BJ (cell line): ENCODE measurements around the gene GPR146. TPM values are rescaled to one million over a fixed set of nuclear protein-coding genes. Genes with fewer than 3 reads are reported as not detected.

Source experiments
- CTCF ChIA-PET: fragments of 350-600 bp; formaldehyde crosslinking; extraction: SDS; loops from one replicate; lab custom pipeline; 2021; ENCODE audit warnings: antibody characterized with exemption, inconsistent platforms; lab: Yijun Ruan, JAX
- POLR2A ChIA-PET: fragments of 300-600 bp; sonication (Branson Sonifier 250); formaldehyde crosslinking; extraction: SDS; loops from one replicate; lab custom pipeline; 2021; ENCODE audit warnings: antibody characterized with exemption; lab: Charles Lee
- DNase-seq: peaks from one replicate; pipeline ENCODE4 v3.0.0-alpha.2; 2011; ENCODE audit warnings: low read depth
- H3K27me3 ChIP-seq: 2 replicates; pipeline ENCODE4 v1.6.0; 2011; ENCODE audit warnings: low read length; ENCODE audit not compliant: control insufficient read depth, insufficient read depth
- H3K36me3 ChIP-seq: 2 replicates; pipeline ENCODE4 v1.5.1; 2011; ENCODE audit warnings: low read length; ENCODE audit not compliant: control insufficient read depth, insufficient read depth
- H3K4me3 ChIP-seq: 2 replicates; pipeline ENCODE4 v1.5.1; 2011; ENCODE audit warnings: low read depth, mild to moderate bottlenecking, control low read depth, low read length
- CTCF ChIP-seq: IDR thresholded peaks from 2 replicates; pipeline ENCODE4 v1.5.1; 2011; ENCODE audit warnings: low read depth, mild to moderate bottlenecking, control low read depth, inconsistent platforms, low read length, moderate library complexity; ENCODE audit not compliant: insufficient read depth
- polyA plus RNA-seq: library from polyadenylated mRNA; depleted of rRNA; stranded (reverse); fragments of >200 nt; gene quantifications from 2 replicates; pipeline ENCODE4 v1.2.3, GENCODE V29; 2011

The GPR146 gene
- polyA plus RNA-seq, 1 experiment, result 4.5 TPM

GRCh38 chr7:1050956-1051690, 6.8 kb downstream of the GPR146 start:
- H3K27me3 ChIP-seq, result no peaks in the 10 kb centered on the region
- ChIA-PET POLR2A (no interaction called here), CTCF (interaction anchor here (1.1 to 4.2 kb wide), 3 partner anchors 14 to 57 kb away, joined by 3 to 33 read pairs (median 18); no protein-coding TSS in a partner anchor)
- DNase-seq, result no peak
- H3K4me3 ChIP-seq, result no peak overlapping the region
- no peaks in the 10 kb centered on the region for H3K36me3 ChIP-seq
- no peak for TF ChIP-seq CTCF

DNA sequence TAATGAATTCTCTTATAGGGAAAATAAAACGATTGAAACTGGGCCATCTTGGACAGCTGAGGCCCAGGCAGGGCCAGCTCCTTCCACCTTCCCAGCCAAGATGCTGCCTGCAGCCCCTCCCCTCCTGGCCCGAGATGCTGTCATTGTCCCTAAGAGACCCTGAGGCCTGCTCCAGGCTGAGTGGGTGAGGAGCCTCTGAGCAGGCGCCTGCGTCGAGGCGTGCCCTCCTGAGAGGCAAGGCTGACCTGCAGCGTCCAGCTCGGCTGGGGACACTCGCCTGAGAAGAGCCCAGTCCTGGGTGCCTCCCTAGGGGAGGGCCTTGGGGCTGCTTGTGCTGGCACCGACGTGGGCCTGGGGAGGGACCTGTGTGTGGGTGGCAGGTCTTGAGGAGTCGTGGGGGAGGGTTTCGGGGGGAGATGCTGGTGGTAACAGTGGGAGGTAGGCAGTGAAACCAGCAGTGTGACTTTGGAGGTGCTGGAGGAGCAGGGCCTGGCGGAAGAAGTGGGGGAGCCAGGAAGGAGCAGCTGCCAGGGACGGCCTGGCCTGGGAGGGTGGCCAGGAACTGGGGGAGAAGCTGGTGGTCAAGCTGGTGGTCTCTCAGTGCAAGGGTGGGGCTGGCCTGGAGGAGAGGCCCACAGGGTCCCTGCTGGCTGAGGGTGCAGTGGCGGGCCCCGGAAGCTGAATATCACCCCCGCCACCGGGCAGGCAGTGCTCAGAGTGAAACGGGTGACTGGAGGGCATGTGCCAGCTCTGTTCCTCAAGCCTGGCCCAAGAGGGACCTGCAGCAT, 7.9 kb downstream of the GPR146 start:
- no peak for TF ChIP-seq CTCF
- Histone ChIP-seq H3K36me3 (no peaks in the 10 kb centered on the region), H3K4me3 (no peak overlapping the region), H3K27me3 (no peaks in the 10 kb centered on the region)
- ChIA-PET CTCF (interaction anchor here (1.1 to 4.2 kb wide), 3 partner anchors 13 to 59 kb away, joined by 3 to 33 read pairs (median 18); no protein-coding TSS in a partner anchor), POLR2A (no interaction called here)
- no peak for DNase-seq

DNA sequence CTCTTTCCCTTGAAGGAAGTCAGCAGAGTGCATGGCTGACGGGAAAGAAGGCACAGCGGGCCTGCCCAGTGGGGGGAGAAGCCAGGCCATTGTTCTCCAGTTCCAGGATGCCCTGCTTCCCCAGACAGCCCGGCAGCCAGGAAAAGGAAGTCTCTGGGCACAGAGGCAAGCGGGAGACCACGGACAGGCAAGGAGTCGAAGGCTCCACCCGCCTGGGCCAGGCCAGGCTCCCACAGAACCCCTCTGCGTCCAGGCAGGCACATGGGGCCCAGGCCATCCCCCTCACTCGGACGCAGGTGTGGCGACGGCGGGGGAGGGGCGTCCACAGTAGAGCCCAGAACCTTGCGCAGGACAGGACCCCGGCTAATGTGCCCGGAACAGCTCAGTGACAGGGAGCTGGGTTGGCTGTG, 8.7 kb downstream of the GPR146 start:
- DNase-seq, result no peak
- no peak overlapping the region for H3K4me3 ChIP-seq
- TF ChIP-seq CTCF, result no peak
- CTCF ChIA-PET, result interaction anchor here (1.3 to 4.2 kb wide), 3 partner anchors 8 to 59 kb away, joined by 10 to 33 read pairs (median 18); partner anchors contain the start of gene GPR146
- no peaks in the 10 kb centered on the region for H3K36me3 ChIP-seq
- no peaks in the 10 kb centered on the region for H3K27me3 ChIP-seq
- POLR2A ChIA-PET, result no interaction called here

DNA sequence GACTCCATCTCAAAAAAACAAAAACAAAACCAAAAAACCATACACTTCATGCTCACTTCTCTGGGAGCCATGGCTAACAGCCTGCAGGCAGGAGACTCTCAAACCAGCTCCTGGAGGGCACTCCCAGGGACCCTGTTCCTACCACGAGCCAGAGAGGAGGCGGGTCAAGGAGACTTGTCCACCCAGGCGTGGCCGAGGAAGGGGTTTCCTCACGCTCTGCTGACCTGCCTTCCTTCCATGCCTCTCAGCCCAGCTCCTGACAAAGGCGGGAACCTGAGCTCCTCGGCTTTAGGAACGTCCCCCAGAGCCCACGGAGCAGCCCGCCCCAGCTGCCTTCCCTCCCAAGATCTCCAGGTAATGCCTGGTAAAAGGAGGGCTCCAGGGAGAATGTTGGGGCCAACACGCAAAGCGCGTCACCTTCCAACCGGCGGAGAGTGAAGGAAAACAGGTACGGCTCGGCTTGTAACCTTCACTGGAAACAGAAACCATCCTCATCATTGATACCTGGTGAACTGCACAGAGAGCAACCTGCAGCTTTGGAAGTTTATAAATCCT, 9.5 kb downstream of the GPR146 start:
- POLR2A ChIA-PET, result no interaction called here
- CTCF ChIA-PET, result interaction anchor here (1.3 to 4.2 kb wide), 3 partner anchors 9 to 60 kb away, joined by 10 to 33 read pairs (median 18); partner anchors contain the start of gene GPR146
- DNase-seq, result no peak
- Histone ChIP-seq H3K4me3 (no peak overlapping the region), H3K36me3 (no peaks in the 10 kb centered on the region), H3K27me3 (no peaks in the 10 kb centered on the region)
- TF ChIP-seq CTCF, result no peak

- no peak overlapping the region for H3K4me3 ChIP-seq
- CTCF ChIA-PET, result interaction anchor here (1.3 to 4.2 kb wide), 3 partner anchors 9 to 61 kb away, joined by 10 to 33 read pairs (median 18); partner anchors contain the start of gene GPR146
- no peak for DNase-seq
- TF ChIP-seq CTCF, result no peak
- POLR2A ChIA-PET, result no interaction called here
- H3K27me3 ChIP-seq, result no peaks in the 10 kb centered on the region
- no peaks in the 10 kb centered on the region for H3K36me3 ChIP-seq
These were observed 10.1 kb downstream of the GPR146 start for GRCh38 chr7:1054438-1054837.
